ENCODE results near the gene CIROP. TPM values are rescaled to one million over a fixed set of nuclear protein-coding genes. Genes with fewer than 3 reads are reported as not detected.

Gene CIROP
- total and polyA plus RNA-seq, 9 of the 15 experiments (the other 6 are each of a cell fraction or from before 2014, with no cell fraction given): not detected

DNA sequence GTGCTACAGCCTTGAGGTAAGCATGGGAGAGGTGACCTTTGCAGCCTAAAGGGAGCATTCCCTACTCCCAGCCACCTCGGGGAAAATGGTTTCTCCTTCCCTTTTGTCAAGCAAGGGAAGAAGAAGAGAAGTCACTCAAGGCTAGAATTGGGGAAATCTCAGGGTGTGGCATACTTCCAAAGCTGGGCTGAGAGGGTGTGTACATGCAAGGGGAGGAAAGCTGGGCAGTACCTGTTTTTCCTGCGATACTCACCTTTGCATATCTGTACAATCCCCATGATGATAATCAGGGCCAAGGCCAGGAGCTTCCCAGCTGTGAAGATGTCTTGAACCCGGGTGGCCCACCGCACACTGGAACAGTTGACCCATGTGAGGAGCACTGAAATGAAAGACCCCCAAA, 38.0 kb upstream of the CIROP start:
- CTCF ChIA-PET (ENCODE audit: low intra/inter-chr PET ratio): no interaction called here
- intact Hi-C loops (cut with micrococcal nuclease): no loop called here
- H3K27me3 ChIP-seq (ENCODE audit: control insufficient read depth in 2 of 2, insufficient read depth in 2 of 2, low read length in 2 of 2): no peaks in the 10 kb centered on the region

More for the DNA sequence above, 38.0 kb upstream of the CIROP start:
- 70% methylated on average over 4 of the region's 4 CpGs for WGBS (ENCODE audit: insufficient coverage, low coverage, missing lambda C conversion rate)
- Histone ChIP-seq H3K4me3 (no peak overlapping the region), H3K4me2 (ENCODE audit: insufficient read depth, low read length) (no peak overlapping the region), H2AFZ (ENCODE audit: low read depth, low read length) (no peak overlapping the region), H3K9me3 (replicated peaks; ENCODE audit: control insufficient read depth, insufficient read depth, low read depth, low read length) (no peaks in the 10 kb centered on the region), H3K36me3 (ENCODE audit: control insufficient read depth, insufficient read depth, low read length) (peaks cover 5% of the 10 kb centered on the region; the same call in 1 of the 3 replicates), H3K4me1 (replicated peaks in 1 of 2; ENCODE audit: control insufficient read depth in 2 of 2, insufficient read depth in 2 of 2, low read length in 2 of 2) (peaks cover 31 to 45% of the 10 kb centered on the region in 2 experiments; a peak in 4 of 5 replicates), H4K20me1 (replicated peaks; ENCODE audit: control insufficient read depth, insufficient read depth, low read length) (no peaks in the 10 kb centered on the region), H3K9me1 (ENCODE audit: control insufficient read depth, insufficient read depth, low read length) (no peaks in the 10 kb centered on the region), H3K9ac (ENCODE audit: insufficient read depth in 1 of 2, low read depth in 2 of 2, low read length in 2 of 2) (no peak overlapping the region), H3K79me2 (ENCODE audit: control insufficient read depth, insufficient read depth, low read length) (no peaks in the 10 kb centered on the region), H3K27ac (ENCODE audit: extremely low read depth, low read depth, low read length) (no peak overlapping the region)
- TF ChIP-seq, protein P1, sequence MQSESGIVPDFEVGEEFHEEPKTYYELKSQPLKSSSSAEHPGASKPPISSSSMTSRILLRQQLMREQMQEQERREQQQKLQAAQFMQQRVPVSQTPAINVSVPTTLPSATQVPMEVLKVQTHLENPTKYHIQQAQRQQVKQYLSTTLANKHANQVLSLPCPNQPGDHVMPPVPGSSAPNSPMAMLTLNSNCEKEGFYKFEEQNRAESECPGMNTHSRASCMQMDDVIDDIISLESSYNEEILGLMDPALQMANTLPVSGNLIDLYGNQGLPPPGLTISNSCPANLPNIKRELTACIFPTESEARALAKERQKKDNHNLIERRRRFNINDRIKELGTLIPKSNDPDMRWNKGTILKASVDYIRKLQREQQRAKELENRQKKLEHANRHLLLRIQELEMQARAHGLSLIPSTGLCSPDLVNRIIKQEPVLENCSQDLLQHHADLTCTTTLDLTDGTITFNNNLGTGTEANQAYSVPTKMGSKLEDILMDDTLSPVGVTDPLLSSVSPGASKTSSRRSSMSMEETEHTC (IDR thresholded peaks at IDR 0.05): no peak
- no peak for TF ChIP-seq NR1H2 (CRISPR knock-in tag; IDR thresholded peaks at IDR 0.05)
- no peak for TF ChIP-seq ZNF197 (CRISPR knock-in tag; IDR thresholded peaks at IDR 0.05; ENCODE audit: low read depth)
- FAIRE-seq (no peak), DNase-seq (ENCODE audit: extremely low read depth in 1 of 4, low spot score in 3 of 4) (no peak), ATAC-seq (no peak)
- BruUV-seq (replicated peaks): no TSS peak
- in situ Hi-C loops (cut with MboI): no loop called here
- POLR2A ChIA-PET: interaction anchor here (0.5 to 1.2 kb wide), 2 partner anchors 65 to 377 kb away, joined by 3 read pairs; partner anchors contain the start of gene OXA1L

Data from K562 (cell line).